T-cell (primary cell): ENCODE data around the gene ERCC1. TPM values are rescaled to one million over a fixed set of nuclear protein-coding genes. Genes with fewer than 3 reads are reported as not detected.
A peak's percentile ranks its signal among the peaks of the same experiment; 100 is the strongest.

ENCODE experiments used
- ATAC-seq, 4 experiments: fragments of 200-7000 bp in 3 of 4; fragments of 150-1000 bp in 1 of 4; cut with Tn5 transposase; replicated peaks in 1 of 4; 1 replicate in 3 of 4; 2 replicates in 1 of 4; pipeline ENCODE4 v1.10.0; 2021; ENCODE audit warnings: moderate library complexity in 3 of 4, mild to moderate bottlenecking in 2 of 4, moderate number of reproducible peaks in 1 of 4
- CTCF ChIA-PET, 2 donors: fragments of 300-600 bp; sonication (Branson Sonifier 250); formaldehyde crosslinking; loops; one replicate each; lab custom pipeline; 2022; ENCODE audit warnings: antibody characterized with exemption in 2 of 2; lab: Charles Lee
- POLR2A ChIA-PET, 2 donors: fragments of 300-600 bp; sonication (Branson Sonifier 250); formaldehyde crosslinking; loops; one replicate each; lab custom pipeline; 2022; ENCODE audit warnings: antibody characterized with exemption in 2 of 2; lab: Charles Lee
- DNase-seq, 35 experiments: peaks; one replicate each; pipeline versions ENCODE4 v3.0.0 to v3.0.0-alpha.2; 2013 to 2023
- H3K27ac ChIP-seq: one replicate; pipeline ENCODE4 v1.5.1; 2013; ENCODE audit warnings: low read length
- H3K27me3 ChIP-seq, 2 experiments: replicated peaks in 1 of 2; 1 replicate in 1 of 2; 2 replicates in 1 of 2; pipeline versions ENCODE4 v1.6.1 to v1.7.0; 2013; ENCODE audit warnings: low read length in 1 of 2, mixed read lengths in 1 of 2; ENCODE audit not compliant: control insufficient read depth in 2 of 2, insufficient read depth in 2 of 2; ENCODE audit errors: extremely low read depth in 1 of 2
- H3K36me3 ChIP-seq, 2 donors: 1 replicate in 1 of 2; 2 replicates in 1 of 2; pipeline versions ENCODE4 v1.6.1 to v1.7.0; 2013; ENCODE audit warnings: low read length in 1 of 2; ENCODE audit not compliant: control insufficient read depth in 2 of 2, insufficient read depth in 1 of 2; ENCODE audit errors: extremely low read depth in 1 of 2
- H3K4me1 ChIP-seq, 2 experiments: 1 replicate in 1 of 2; 2 replicates in 1 of 2; pipeline versions ENCODE4 v1.6.1 to v1.7.0; 2013; ENCODE audit warnings: low read length in 2 of 2, mixed read lengths in 1 of 2; ENCODE audit not compliant: insufficient read depth in 2 of 2, control insufficient read depth in 1 of 2; ENCODE audit errors: extremely low read depth in 1 of 2
- H3K4me3 ChIP-seq, 2 donors: 1 replicate in 1 of 2; 2 replicates in 1 of 2; pipeline versions ENCODE4 v1.5.1 to v1.7.0; 2013; ENCODE audit warnings: mild to moderate bottlenecking in 2 of 2, low read length in 1 of 2, moderate library complexity in 1 of 2; ENCODE audit not compliant: control insufficient read depth in 1 of 2; ENCODE audit errors: extremely low read depth in 1 of 2
- H3K9me3 ChIP-seq: 2 replicates; pipeline ENCODE4 v1.7.0; 2013
- H3K27ac Mint-ChIP-seq, 2 donors: one replicate each; pipeline ENCODE4 v1.8.0; 2020 to 2021; ENCODE audit warnings: mild to moderate bottlenecking in 2 of 2, mixed read lengths in 2 of 2
- H3K27me3 Mint-ChIP-seq, 2 donors: one replicate each; pipeline ENCODE4 v1.8.0; 2021 to 2022; ENCODE audit warnings: mixed read lengths in 2 of 2
- H3K36me3 Mint-ChIP-seq: one replicate; pipeline ENCODE4 v1.8.0; 2021; ENCODE audit warnings: mixed read lengths
- H3K4me1 Mint-ChIP-seq, 3 donors: one replicate each; pipeline ENCODE4 v1.8.0; 2020 to 2022; ENCODE audit warnings: mixed read lengths in 3 of 3, mild to moderate bottlenecking in 1 of 3
- H3K4me3 Mint-ChIP-seq, 3 donors: one replicate each; pipeline ENCODE4 v1.8.0; 2020 to 2022; ENCODE audit warnings: mild to moderate bottlenecking in 3 of 3, mixed read lengths in 3 of 3, moderate library complexity in 3 of 3
- H3K9me3 Mint-ChIP-seq, 3 donors: one replicate each; pipeline ENCODE4 v1.8.0; 2020 to 2022; ENCODE audit warnings: mixed read lengths in 3 of 3
- WGBS: methylation state at CpG from one replicate; pipeline ENCODE4 v1.1.5; 2013; ENCODE audit warnings: missing lambda C conversion rate; ENCODE audit not compliant: insufficient coverage; 5-methylcytosine and 5-hydroxymethylcytosine counted together
- total RNA-seq, 35 experiments: library from RNA in 6 of 35; stranded (reverse) in 6 of 35; fragments of 120-200 nt in 1 of 35; gene quantifications; one replicate each; pipeline versions ENCODE4 v1.2.1 to v1.2.4 and lab custom pipeline; 2013 to 2026

Gene ERCC1
- total RNA-seq, 5 donors from 2014 or later (not counting 1 experiment from before 2014, with no cell fraction given), result 41.7 to 55.4 (median 51.6) TPM

DNA sequence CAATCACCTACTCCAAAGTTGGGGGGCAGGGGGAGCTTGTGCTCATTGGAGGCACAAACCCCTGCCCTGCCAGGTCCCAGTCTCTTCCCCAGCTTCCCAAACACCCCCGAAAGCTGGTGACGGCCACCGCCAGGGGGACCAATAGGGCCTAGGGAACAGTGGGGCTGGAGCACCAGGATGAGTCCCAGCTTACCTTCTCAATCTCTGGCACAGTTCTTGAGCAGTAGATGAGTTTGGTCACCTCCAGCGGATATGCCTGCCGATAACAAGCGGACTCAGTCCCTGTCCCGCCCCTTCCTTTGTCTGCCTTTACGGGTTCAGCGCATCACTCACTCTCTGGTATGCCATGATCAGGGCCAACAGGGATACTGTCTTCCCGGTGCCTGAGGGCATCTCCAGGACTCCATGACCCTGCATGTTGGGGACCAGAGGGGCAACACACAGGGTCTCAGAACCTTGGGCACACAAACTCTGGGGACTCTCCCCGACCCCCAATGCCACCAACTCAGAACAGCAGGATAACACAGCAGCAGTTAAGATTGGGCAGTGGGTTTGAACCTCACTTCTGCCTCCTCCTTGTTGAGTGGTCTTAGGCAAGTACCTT lies 54.9 kb downstream of the ERCC1 start:
- H3K4me3 Mint-ChIP-seq, result peak overlapping the region; percentile 42 to 66 (median 57)
- peaks cover 4 to 15% (median 14%) of the 10 kb centered on the region in 3 donors for H3K4me1 Mint-ChIP-seq
- no peaks in the 10 kb centered on the region for H3K36me3 Mint-ChIP-seq
- DNase-seq (no peak), ATAC-seq (no peak)
- H3K27me3 ChIP-seq, result peaks cover 0 to 3% of the 10 kb centered on the region in 2 experiments
- H3K9me3 Mint-ChIP-seq, result no peaks in the 10 kb centered on the region
- no peak overlapping the region for H3K27ac ChIP-seq
- H3K27ac Mint-ChIP-seq, result no peak overlapping the region
- H3K36me3 ChIP-seq, result peaks cover 4 to 6% of the 10 kb centered on the region in 2 donors
- no peak overlapping the region for H3K4me3 ChIP-seq
- 98% methylated on average over 10 of the region's 11 CpGs for WGBS
- H3K4me1 ChIP-seq, result peaks cover 2 to 20% of the 10 kb centered on the region in 2 experiments
- H3K27me3 Mint-ChIP-seq, result peaks cover 0 to 1% of the 10 kb centered on the region in 2 donors
- CTCF ChIA-PET, result no interaction called here
- POLR2A ChIA-PET, result no interaction called here
- H3K9me3 ChIP-seq, result no peaks in the 10 kb centered on the region

DNA sequence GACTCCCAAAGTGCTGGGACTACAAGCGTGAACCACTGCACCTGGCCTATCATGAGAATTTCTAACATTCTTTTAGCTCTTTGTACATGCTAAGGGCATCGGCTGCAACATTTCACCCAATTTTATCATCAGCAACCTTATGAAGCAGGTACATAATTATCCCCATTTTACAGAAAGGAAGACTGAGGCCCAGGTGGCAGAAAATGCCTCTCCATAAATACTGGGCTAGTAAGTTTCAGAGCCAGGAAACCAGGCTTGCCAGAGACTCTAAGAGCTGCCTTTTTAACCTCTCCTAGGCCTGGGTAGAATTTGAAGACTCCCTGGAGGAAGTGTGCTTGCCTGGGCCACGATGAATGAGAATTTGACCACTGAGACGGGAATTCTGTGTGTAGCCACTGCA lies 55.6 kb downstream of the ERCC1 start:
- Mint-ChIP-seq H3K27ac (no peak overlapping the region), H3K27me3 (no peaks in the 10 kb centered on the region), H3K4me1 (peaks cover 4 to 15% (median 14%) of the 10 kb centered on the region in 3 donors), H3K36me3 (no peaks in the 10 kb centered on the region), H3K4me3 (peak overlapping the region in 1 of 3 donors; percentile 42), H3K9me3 (no peaks in the 10 kb centered on the region)
- POLR2A ChIA-PET, result no interaction called here
- Histone ChIP-seq H3K27ac (no peak overlapping the region), H3K9me3 (no peaks in the 10 kb centered on the region), H3K4me3 (no peak overlapping the region), H3K27me3 (no peaks in the 10 kb centered on the region), H3K4me1 (peaks cover 2 to 20% of the 10 kb centered on the region in 2 experiments), H3K36me3 (peaks cover 4 to 12% of the 10 kb centered on the region in 2 donors)
- CTCF ChIA-PET, result no interaction called here
- no peak for DNase-seq
- WGBS, result 90% methylated on average over 2 of the region's 4 CpGs
- ATAC-seq, result no peak

DNA sequence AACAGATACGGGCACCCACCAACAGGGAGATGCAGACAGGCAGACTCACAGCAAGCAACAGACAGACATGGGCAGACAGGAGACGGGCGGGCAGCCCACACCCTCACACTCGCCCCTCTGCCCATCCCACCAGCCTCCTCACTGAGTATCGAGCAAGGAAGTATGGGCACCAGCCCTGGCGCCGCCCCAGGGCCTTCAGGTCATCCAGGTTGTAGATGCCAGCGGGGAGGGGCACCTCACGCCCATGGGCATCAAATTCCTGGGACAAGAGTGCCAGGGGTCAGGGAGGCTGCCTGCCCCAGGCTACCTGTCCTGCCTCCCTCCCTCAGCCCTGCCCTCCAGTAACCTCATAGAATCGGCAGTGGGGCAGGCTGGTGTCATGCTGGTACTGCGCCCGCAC lies 59.0 kb downstream of the ERCC1 start:
- Histone ChIP-seq H3K9me3 (no peaks in the 10 kb centered on the region), H3K27ac (no peak overlapping the region), H3K4me3 (no peak overlapping the region), H3K4me1 (peaks cover 0 to 5% of the 10 kb centered on the region in 2 experiments), H3K36me3 (peaks cover 14 to 24% of the 10 kb centered on the region in 2 donors), H3K27me3 (no peaks in the 10 kb centered on the region)
- no peaks in the 10 kb centered on the region for H3K9me3 Mint-ChIP-seq
- H3K27ac Mint-ChIP-seq, result no peak overlapping the region
- ATAC-seq (no peak), DNase-seq (no peak)
- ChIA-PET POLR2A (no interaction called here), CTCF (no interaction called here)
- H3K4me3 Mint-ChIP-seq, result no peak overlapping the region
- WGBS, result 91% methylated on average over 8 of the region's 12 CpGs
- peaks cover 0 to 10% (median 9%) of the 10 kb centered on the region in 3 donors for H3K4me1 Mint-ChIP-seq
- peaks cover 7% of the 10 kb centered on the region for H3K36me3 Mint-ChIP-seq
- no peaks in the 10 kb centered on the region for H3K27me3 Mint-ChIP-seq

DNA sequence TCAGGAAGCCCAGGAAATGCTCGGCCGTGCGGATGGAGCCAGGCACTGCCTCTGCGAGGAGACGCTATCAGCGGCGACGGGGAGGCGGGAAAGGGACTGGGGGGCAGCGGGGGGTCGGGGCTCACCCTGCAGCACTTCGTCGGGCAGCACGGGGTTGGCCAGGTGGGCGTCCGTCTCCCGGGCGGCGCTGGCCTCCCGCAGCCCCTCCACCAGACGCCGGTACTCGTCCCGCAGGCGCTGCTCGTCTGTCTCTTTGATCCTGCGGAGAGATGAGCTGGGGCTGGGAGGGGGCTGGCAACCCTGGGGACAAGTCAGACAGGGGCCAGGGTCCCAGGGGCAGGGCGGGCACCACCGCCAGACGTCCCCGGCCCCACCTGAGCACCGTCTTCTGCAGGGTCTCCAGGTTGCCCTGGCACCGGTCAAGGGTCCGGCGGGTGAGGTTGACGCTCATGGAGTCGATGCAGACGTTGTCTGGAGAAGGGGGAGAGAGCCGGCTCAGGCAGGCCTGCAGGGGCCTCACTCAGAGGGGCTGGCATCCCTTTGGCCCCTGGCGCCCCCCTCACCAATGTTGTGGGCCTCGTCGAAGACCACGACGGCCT lies 59.8 kb downstream of the ERCC1 start:
- no peak overlapping the region for H3K27ac Mint-ChIP-seq
- peaks cover 0 to 9% (median 6%) of the 10 kb centered on the region in 3 donors for H3K4me1 Mint-ChIP-seq
- Histone ChIP-seq H3K4me3 (no peak overlapping the region), H3K4me1 (no peaks in the 10 kb centered on the region), H3K27me3 (no peaks in the 10 kb centered on the region), H3K27ac (no peak overlapping the region), H3K36me3 (peaks cover 16 to 24% of the 10 kb centered on the region in 2 donors), H3K9me3 (no peaks in the 10 kb centered on the region)
- ChIA-PET CTCF (no interaction called here), POLR2A (no interaction called here)
- H3K36me3 Mint-ChIP-seq, result peaks cover 11% of the 10 kb centered on the region
- H3K9me3 Mint-ChIP-seq, result no peaks in the 10 kb centered on the region
- H3K27me3 Mint-ChIP-seq, result no peaks in the 10 kb centered on the region
- ATAC-seq, result no peak
- no peak overlapping the region for H3K4me3 Mint-ChIP-seq
- 97% methylated on average over 38 of the region's 44 CpGs for WGBS
- no peak for DNase-seq

DNA sequence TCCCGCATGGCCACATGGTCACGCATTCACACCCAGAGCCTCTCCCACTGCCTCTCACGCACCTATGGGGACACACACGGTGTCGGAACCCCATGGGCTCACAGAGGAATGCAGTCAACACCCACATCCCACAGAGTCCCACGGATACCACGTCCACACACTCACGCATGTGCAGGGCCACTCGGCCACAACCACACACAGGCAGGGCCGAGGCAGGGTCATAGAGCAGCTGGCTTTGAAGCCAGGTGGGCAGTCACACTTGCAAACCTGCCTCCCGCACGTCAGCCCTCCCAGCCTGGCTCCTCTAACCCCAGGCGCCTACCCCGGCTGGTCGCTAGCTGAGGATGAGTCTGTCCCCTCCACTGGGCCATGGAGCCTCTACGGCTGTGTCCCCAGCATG lies 61.4 kb downstream of the ERCC1 start:
- Mint-ChIP-seq H3K4me1 (no peaks in the 10 kb centered on the region), H3K27me3 (no peaks in the 10 kb centered on the region), H3K36me3 (peaks cover 22% of the 10 kb centered on the region), H3K27ac (no peak overlapping the region), H3K9me3 (no peaks in the 10 kb centered on the region), H3K4me3 (no peak overlapping the region)
- H3K27ac ChIP-seq, result no peak overlapping the region
- ATAC-seq (no peak), DNase-seq (no peak)
- no peaks in the 10 kb centered on the region for H3K4me1 ChIP-seq
- no peaks in the 10 kb centered on the region for H3K9me3 ChIP-seq
- ChIA-PET CTCF (no interaction called here), POLR2A (no interaction called here)
- peaks cover 17 to 26% of the 10 kb centered on the region in 2 donors for H3K36me3 ChIP-seq
- H3K27me3 ChIP-seq, result no peaks in the 10 kb centered on the region
- H3K4me3 ChIP-seq, result no peak overlapping the region
- 87% methylated on average over 12 of the region's 16 CpGs for WGBS

DNA sequence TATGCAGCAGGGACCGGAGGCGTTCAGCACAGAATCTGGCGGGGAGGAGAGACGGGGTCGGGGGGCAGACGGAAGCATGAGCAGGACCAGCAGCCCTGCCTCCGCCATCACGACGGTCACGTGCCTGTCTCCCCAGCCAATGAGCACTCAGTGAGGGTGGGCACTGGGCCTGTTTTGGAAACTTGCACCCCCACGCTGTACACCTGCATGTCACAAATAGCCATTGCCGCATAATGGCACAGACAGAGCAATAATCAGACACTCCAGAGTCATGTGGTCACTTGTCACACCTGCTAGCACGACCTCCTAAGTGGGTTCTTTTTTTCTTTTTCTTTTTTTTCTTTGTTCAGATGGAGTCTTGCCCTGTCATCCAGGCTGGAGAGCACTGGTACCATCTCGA lies 62.1 kb downstream of the ERCC1 start:
- H3K4me3 ChIP-seq, result no peak overlapping the region
- no peaks in the 10 kb centered on the region for H3K27me3 ChIP-seq
- no peaks in the 10 kb centered on the region for H3K9me3 ChIP-seq
- no peaks in the 10 kb centered on the region for H3K4me1 ChIP-seq
- Mint-ChIP-seq H3K4me3 (no peak overlapping the region), H3K4me1 (no peaks in the 10 kb centered on the region), H3K36me3 (peaks cover 25% of the 10 kb centered on the region), H3K27ac (no peak overlapping the region), H3K9me3 (no peaks in the 10 kb centered on the region), H3K27me3 (no peaks in the 10 kb centered on the region)
- POLR2A ChIA-PET, result no interaction called here
- WGBS, result 95% methylated on average over 14 of the region's 14 CpGs
- CTCF ChIA-PET, result no interaction called here
- ATAC-seq, result no peak
- H3K27ac ChIP-seq, result no peak overlapping the region
- DNase-seq, result no peak
- H3K36me3 ChIP-seq, result peaks cover 17 to 26% of the 10 kb centered on the region in 2 donors
